Stomach (tissue), 9 donors: ENCODE results near the gene BCL11B. TPM values are rescaled to one million over a fixed set of nuclear protein-coding genes. Genes with fewer than 3 reads are reported as not detected.

Source experiments
- DNase-seq, 2 donors: peaks; one replicate each; pipeline versions ENCODE4 v3.0.0 to v3.0.0-alpha.2; 2013 to 2019
- H3K27ac ChIP-seq, 5 donors: fragments of 200-600 bp in 4 of 5; sonication (generic) in 4 of 5; one replicate each; pipeline ENCODE4 v1.5.1; 2013 to 2019; ENCODE audit warnings: mild to moderate bottlenecking in 1 of 5, moderate library complexity in 1 of 5
- H3K27me3 ChIP-seq, 3 donors: fragments of 200-600 bp; sonication (generic); one replicate each; pipeline ENCODE4 v1.5.1; 2017 to 2019; ENCODE audit warnings: mixed run types in 1 of 3
- H3K36me3 ChIP-seq, 4 donors: fragments of 200-600 bp; sonication (generic); 1 replicate in 3 of 4; 2 replicates in 1 of 4; pipeline ENCODE4 v1.5.1; 2016 to 2019
- H3K4me1 ChIP-seq, 4 donors: fragments of 200-600 bp; sonication (generic); one replicate each; pipeline ENCODE4 v1.5.1; 2016 to 2019
- H3K4me3 ChIP-seq, 4 donors: fragments of 200-600 bp; sonication (generic) in 3 of 4; one replicate each; pipeline ENCODE4 v1.5.1; 2016 to 2019; ENCODE audit warnings: mild to moderate bottlenecking in 1 of 4
- H3K9me3 ChIP-seq, 4 donors: fragments of 200-600 bp; sonication (generic); one replicate each; pipeline ENCODE4 v1.5.1; 2016 to 2019
- EP300 ChIP-seq: sonication (generic); formaldehyde crosslinking; IDR thresholded peaks from one replicate; pipeline ENCODE4 v1.6.1; 2017; ENCODE audit warnings: antibody characterized with exemption
- POLR2A ChIP-seq, 4 donors: fragments of 450-650 bp; IDR thresholded peaks; one replicate each; pipeline ENCODE4 v1.6.1; 2016; ENCODE audit warnings: antibody characterized with exemption in 4 of 4, control low read depth in 2 of 4, mild to moderate bottlenecking in 1 of 4, moderate library complexity in 1 of 4
- POLR2AphosphoS5 ChIP-seq, 3 donors: sonication (generic); formaldehyde crosslinking; IDR thresholded peaks; one replicate each; pipeline ENCODE4 v1.6.1; 2016; ENCODE audit warnings: antibody characterized with exemption in 3 of 3
- WGBS, 5 donors: extraction: QIAGEN DNeasy Blood & Tissue Kit in 3 of 5; methylation state at CpG; one replicate each; pipeline versions ENCODE4 v1.1.5 to v1.1.7; 2013 to 2018; 5-methylcytosine and 5-hydroxymethylcytosine counted together
- intact Hi-C: fragments of 100-400 bp; cut with DNase I; formaldehyde crosslinking; loops from one replicate; pipeline ENCODE4 v1.15.1; 2023; ENCODE audit warnings: low total_unique reads
- polyA plus RNA-seq, 3 donors: library from polyadenylated mRNA; stranded (reverse); fragments of 200-250 nt; gene quantifications; one replicate each; pipeline ENCODE4 v1.2.3, GENCODE V29; 2013
- total RNA-seq, 5 donors: library from RNA; depleted of rRNA; stranded (reverse); fragments of >200 nt; gene quantifications; one replicate each; pipeline versions ENCODE4 v1.1.0 to v1.2.3, GENCODE V29; 2014 to 2016
- TF ChIP-seq, protein P1 (sequence below), 7 experiments: fragments of 450-650 bp in 4 of 7; fragments of 200-600 bp in 3 of 7; sonication (generic) in 3 of 7; IDR thresholded peaks; one replicate each; pipeline ENCODE4 v1.5.1; 2016 to 2019; ENCODE audit warnings: antibody characterized with exemption in 7 of 7, control low read depth in 2 of 7, mild to moderate bottlenecking in 1 of 7
- donor health status: healthy with polysubstance abuse.
- donor health status: Bipolar disorder and iron deficiency.
- donor health status: healthy.

BCL11B gene
- total and polyA plus RNA-seq, 8 donors, result 0.15 to 9.6 (median 1.3) TPM; not detected in 1

DNA sequence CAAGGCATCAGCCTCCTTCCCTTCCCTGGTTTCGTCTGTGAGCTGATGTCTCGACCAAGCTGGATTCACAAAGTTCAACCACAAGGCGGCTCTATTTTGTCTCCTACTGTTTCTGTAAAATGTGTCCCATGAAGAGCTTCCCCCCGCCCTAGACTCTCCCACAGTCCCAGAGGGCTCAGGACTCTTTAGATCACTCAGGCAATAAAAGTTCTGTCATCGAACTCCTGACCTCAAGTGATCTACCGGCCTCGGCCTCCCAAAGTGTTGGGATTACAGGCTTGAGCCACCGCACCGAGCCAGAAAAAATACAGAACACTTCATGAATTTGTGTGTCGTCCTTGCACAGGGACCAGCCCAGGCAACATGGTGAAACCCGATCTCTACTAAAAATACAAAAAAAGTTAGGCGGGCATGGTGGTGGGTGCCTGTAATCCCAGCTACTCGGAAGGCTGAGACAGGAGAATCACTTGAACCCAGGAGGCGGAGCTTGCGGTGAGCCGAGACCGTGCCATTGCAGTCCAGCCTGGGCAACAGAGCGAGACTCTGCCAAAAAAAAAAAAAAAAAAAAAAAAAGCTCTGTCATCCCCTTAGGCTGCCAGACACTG lies 149.4 kb downstream of the BCL11B start:
- TF ChIP-seq POLR2AphosphoS5 (IDR thresholded peaks at IDR 0.05), result no peak
- TF ChIP-seq POLR2A (IDR thresholded peaks at IDR 0.05), result no peak
- TF ChIP-seq, protein P1, sequence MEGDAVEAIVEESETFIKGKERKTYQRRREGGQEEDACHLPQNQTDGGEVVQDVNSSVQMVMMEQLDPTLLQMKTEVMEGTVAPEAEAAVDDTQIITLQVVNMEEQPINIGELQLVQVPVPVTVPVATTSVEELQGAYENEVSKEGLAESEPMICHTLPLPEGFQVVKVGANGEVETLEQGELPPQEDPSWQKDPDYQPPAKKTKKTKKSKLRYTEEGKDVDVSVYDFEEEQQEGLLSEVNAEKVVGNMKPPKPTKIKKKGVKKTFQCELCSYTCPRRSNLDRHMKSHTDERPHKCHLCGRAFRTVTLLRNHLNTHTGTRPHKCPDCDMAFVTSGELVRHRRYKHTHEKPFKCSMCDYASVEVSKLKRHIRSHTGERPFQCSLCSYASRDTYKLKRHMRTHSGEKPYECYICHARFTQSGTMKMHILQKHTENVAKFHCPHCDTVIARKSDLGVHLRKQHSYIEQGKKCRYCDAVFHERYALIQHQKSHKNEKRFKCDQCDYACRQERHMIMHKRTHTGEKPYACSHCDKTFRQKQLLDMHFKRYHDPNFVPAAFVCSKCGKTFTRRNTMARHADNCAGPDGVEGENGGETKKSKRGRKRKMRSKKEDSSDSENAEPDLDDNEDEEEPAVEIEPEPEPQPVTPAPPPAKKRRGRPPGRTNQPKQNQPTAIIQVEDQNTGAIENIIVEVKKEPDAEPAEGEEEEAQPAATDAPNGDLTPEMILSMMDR (IDR thresholded peaks at IDR 0.05), result no peak
- TF ChIP-seq EP300, result no peak
- H3K4me1 ChIP-seq, result peaks cover 0 to 10% (median 0%) of the 10 kb centered on the region in 4 donors
- H3K9me3 ChIP-seq, result no peaks in the 10 kb centered on the region
- no peak for DNase-seq
- no peak overlapping the region for H3K27ac ChIP-seq
- 78 to 84% (median 82%) methylated on average over 17 to 18 of the region's 18 CpGs for WGBS, 5 donors
- no peak overlapping the region for H3K4me3 ChIP-seq
- no peaks in the 10 kb centered on the region for H3K36me3 ChIP-seq
- H3K27me3 ChIP-seq, result peaks cover 0 to 41% (median 16%) of the 10 kb centered on the region in 3 donors
- intact Hi-C loops, result no loop called here

DNA sequence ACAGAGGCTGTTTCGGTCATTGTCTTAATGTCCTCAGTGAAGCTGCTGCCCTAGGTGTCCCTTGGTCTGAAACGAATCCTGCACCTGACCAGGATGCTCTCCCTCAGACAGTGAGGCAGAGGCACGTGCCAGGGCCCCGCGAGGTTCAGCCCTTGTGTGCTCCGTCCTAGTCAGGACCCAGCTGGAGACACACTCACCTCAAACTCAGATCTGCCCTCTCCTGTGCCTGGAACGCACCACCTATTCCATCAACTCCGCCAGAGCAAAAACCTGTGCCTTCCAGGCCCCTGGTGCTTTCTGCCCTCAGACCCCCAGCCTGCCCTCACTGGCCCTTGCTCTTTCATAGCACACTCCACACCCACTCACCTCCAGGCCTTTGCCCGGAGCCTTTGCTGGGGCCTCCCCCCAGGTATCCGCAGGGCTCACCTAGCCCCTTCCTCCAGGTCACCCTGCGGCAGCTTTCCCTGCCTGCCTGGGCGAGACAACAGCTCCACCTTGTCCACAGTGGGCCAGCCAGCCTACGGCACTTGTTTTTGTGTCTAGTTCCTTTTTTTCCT lies 150.6 kb downstream of the BCL11B start:
- TF ChIP-seq POLR2A (IDR thresholded peaks at IDR 0.05) (no peak), POLR2AphosphoS5 (IDR thresholded peaks at IDR 0.05) (no peak), EP300 (no peak)
- TF ChIP-seq, protein P1 (IDR thresholded peaks at IDR 0.05), result no peak
- Histone ChIP-seq H3K9me3 (no peaks in the 10 kb centered on the region), H3K27me3 (peaks cover 0 to 54% (median 17%) of the 10 kb centered on the region in 3 donors), H3K4me3 (no peak overlapping the region), H3K36me3 (no peaks in the 10 kb centered on the region), H3K27ac (no peak overlapping the region), H3K4me1 (peaks cover 0 to 8% (median 0%) of the 10 kb centered on the region in 4 donors)
- intact Hi-C loops, result no loop called here
- 82 to 88% (median 87%) methylated on average over 13 of the region's 13 CpGs for WGBS, 5 donors
- DNase-seq, result peak in 1 of 2 donors; percentile 23

DNA sequence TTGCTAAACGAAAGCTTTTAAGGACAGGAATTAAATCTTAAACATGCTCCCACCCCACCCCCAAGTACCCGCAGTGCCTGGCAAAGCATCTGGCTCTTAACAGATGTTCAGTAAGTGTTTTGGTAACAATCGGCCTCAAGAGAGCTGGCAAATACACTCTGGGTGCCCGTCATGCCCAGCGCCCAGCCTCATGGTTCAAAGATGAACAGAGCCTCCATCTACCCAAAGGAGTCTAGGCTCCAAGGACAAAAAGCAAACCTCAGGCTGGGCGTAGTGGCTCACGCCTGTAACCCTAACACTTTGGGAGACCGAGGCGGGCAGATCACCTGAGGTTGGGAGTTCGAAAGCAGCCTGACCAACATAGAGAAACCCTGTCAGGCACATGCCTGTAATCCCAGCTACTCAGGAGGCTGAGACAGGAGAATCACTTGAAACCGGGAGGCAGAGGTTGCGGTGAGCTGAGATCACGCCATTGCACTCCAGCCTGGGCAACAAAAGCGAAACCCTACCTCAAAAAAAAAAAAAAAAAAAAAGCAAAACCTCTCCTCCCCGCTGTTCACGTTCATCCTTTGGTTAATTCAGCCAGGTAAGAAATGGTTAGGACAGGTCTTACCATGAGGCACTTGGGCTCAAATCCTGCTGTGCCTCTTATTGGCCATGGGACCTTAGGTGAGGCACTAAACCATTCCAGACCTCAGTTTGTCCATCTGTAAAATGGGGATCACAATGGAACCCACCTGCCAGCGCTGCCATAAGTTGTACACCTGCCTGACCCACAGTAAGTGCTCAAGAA lies 151.3 kb downstream of the BCL11B start:
- TF ChIP-seq POLR2A (IDR thresholded peaks at IDR 0.05) (no peak), POLR2AphosphoS5 (IDR thresholded peaks at IDR 0.05) (no peak), EP300 (no peak)
- TF ChIP-seq, protein P1 (IDR thresholded peaks at IDR 0.05), result no peak
- no peak overlapping the region for H3K4me3 ChIP-seq
- no peaks in the 10 kb centered on the region for H3K9me3 ChIP-seq
- intact Hi-C loops, result no loop called here
- peaks cover 0 to 58% (median 17%) of the 10 kb centered on the region in 3 donors for H3K27me3 ChIP-seq
- no peaks in the 10 kb centered on the region for H3K36me3 ChIP-seq
- DNase-seq, result peak in 1 of 2 donors; percentile 8
- WGBS, 5 donors, result 83 to 88% (median 84%) methylated on average over 17 of the region's 17 CpGs
- peaks cover 0 to 8% (median 0%) of the 10 kb centered on the region in 4 donors for H3K4me1 ChIP-seq
- no peak overlapping the region for H3K27ac ChIP-seq
